GM12878 (cell line): ENCODE data around the gene ZNF566. TPM values are rescaled to one million over a fixed set of nuclear protein-coding genes. Genes with fewer than 3 reads are reported as not detected.

Experiments used
- ATAC-seq: fragments of 200-7000 bp; cut with Tn5 transposase; 3 replicates; pipeline ENCODE4 v1.9.1; 2020; ENCODE audit warnings: mild to moderate bottlenecking, moderate library complexity
- BruUV-seq: library from RNA; stranded (reverse); fragments of 400-500 nt; replicated peaks from 2 replicates; lab custom pipeline; 2021; lab: Mats Ljungman, UMichigan
- CTCF ChIA-PET: fragments of 300-600 bp; sonication (Branson Sonifier 250); formaldehyde crosslinking; extraction: SDS; loops from one replicate; lab custom pipeline; 2021; ENCODE audit warnings: inconsistent platforms; lab: Yijun Ruan, JAX
- POLR2A ChIA-PET: fragments of 350-600 bp; formaldehyde crosslinking; extraction: SDS; loops from one replicate; lab custom pipeline; 2021; ENCODE audit warnings: inconsistent platforms; lab: Charles Lee
- RAD21 ChIA-PET: fragments of 300-600 bp; sonication (Branson Sonifier 250); formaldehyde crosslinking; loops from one replicate; lab custom pipeline; 2023; ENCODE audit warnings: antibody characterized with exemption; ENCODE audit not compliant: unreplicated experiment; lab: Charles Lee
- SMC1A ChIA-PET: fragments of 300-600 bp; sonication (Branson Sonifier 250); formaldehyde crosslinking; loops from one replicate; lab custom pipeline; 2023; ENCODE audit not compliant: unreplicated experiment, uncharacterized antibody; lab: Charles Lee
- DNase-seq: peaks from one replicate; pipeline ENCODE4 v3.0.0-alpha.2; 2011; ENCODE audit warnings: low read depth, low spot score
- FAIRE-seq: peaks from 3 replicates; lab custom pipeline; 2011; peaks lifted over from hg19 to GRCh38; lab: Jason Lieb, UNC
- H2AFZ ChIP-seq: 2 replicates; pipeline ENCODE4 v1.6.0; 2011; ENCODE audit warnings: low read depth, low read length, control low read depth; ENCODE audit not compliant: control insufficient read depth
- H3K27ac ChIP-seq: 2 replicates; pipeline ENCODE4 v1.5.1; 2011; ENCODE audit warnings: control low read depth; ENCODE audit not compliant: control insufficient read depth, insufficient read depth
- H3K27me3 ChIP-seq, 2 experiments: replicated peaks in 1 of 2; 2 replicates each; pipeline versions ENCODE4 v1.6.0 to v1.6.1; 2011; ENCODE audit warnings: low read length in 1 of 2; ENCODE audit not compliant: control insufficient read depth in 2 of 2, insufficient read depth in 2 of 2
- H3K36me3 ChIP-seq, 2 experiments: 2 replicates each; pipeline ENCODE4 v1.5.1; 2011; ENCODE audit warnings: low read length in 1 of 2; ENCODE audit not compliant: control insufficient read depth in 2 of 2, insufficient read depth in 2 of 2
- H3K4me1 ChIP-seq: 2 replicates; pipeline ENCODE4 v1.6.1; 2011; ENCODE audit warnings: mild to moderate bottlenecking, low read length, moderate library complexity, mixed read lengths; ENCODE audit not compliant: control insufficient read depth, insufficient read depth
- H3K4me2 ChIP-seq: 2 replicates; pipeline ENCODE4 v1.6.0; 2011; ENCODE audit warnings: control low read depth; ENCODE audit not compliant: control insufficient read depth, insufficient read depth
- H3K4me3 ChIP-seq: fragments of 200-600 bp; sonication (generic); 2 replicates; pipeline ENCODE4 v1.5.1; 2016
- H3K79me2 ChIP-seq: 2 replicates; pipeline ENCODE4 v1.6.0; 2011; ENCODE audit warnings: low read length; ENCODE audit not compliant: control insufficient read depth, insufficient read depth
- H3K9ac ChIP-seq: 2 replicates; pipeline ENCODE4 v1.8.0; 2011; ENCODE audit warnings: low read length, control low read depth, mixed read lengths; ENCODE audit not compliant: control insufficient read depth, insufficient read depth
- H3K9me3 ChIP-seq: replicated peaks from 3 replicates; pipeline ENCODE4 v1.5.1; 2011; ENCODE audit warnings: mild to moderate bottlenecking, low read length; ENCODE audit not compliant: control insufficient read depth, insufficient read depth
- H4K20me1 ChIP-seq: 2 replicates; pipeline ENCODE4 v1.6.0; 2011; ENCODE audit not compliant: control insufficient read depth, insufficient read depth
- BCL11A ChIP-seq: IDR thresholded peaks from 2 replicates; pipeline ENCODE4 v1.6.1; 2011; ENCODE audit warnings: low read depth, low read length
- CBX5 ChIP-seq: sonication (generic); IDR thresholded peaks from 2 replicates; pipeline ENCODE4 v1.6.1; 2016; ENCODE audit warnings: low read depth, moderate library complexity, mild to moderate bottlenecking, inconsistent platforms
- DPF2 ChIP-seq: fragments of 450-650 bp; IDR thresholded peaks from 2 replicates; pipeline ENCODE4 v1.6.1; 2017; ENCODE audit warnings: mild to moderate bottlenecking
- E2F8 ChIP-seq: fragments of 450-650 bp; IDR thresholded peaks from 2 replicates; pipeline ENCODE4 v1.6.1; 2018; ENCODE audit warnings: mild to moderate bottlenecking, low read depth, moderate library complexity; ENCODE audit not compliant: partially characterized antibody
- EZH2 ChIP-seq: IDR thresholded peaks from 2 replicates; pipeline ENCODE4 v1.6.1; 2012; ENCODE audit warnings: low read depth, mild to moderate bottlenecking, control low read depth, inconsistent platforms, low read length, borderline replicate concordance; ENCODE audit not compliant: control insufficient read depth
- FOS ChIP-seq: IDR thresholded peaks from 3 replicates; pipeline ENCODE4 v1.6.1; 2011; ENCODE audit warnings: borderline replicate concordance; ENCODE audit not compliant: insufficient read length; ENCODE audit errors: extremely low read depth
- NFIC ChIP-seq: IDR thresholded peaks from 2 replicates; pipeline ENCODE4 v1.6.1; 2012; ENCODE audit warnings: low read depth, mild to moderate bottlenecking, inconsistent platforms, low read length, moderate library complexity
- NFXL1 ChIP-seq: fragments of 450-650 bp; IDR thresholded peaks from 2 replicates; pipeline ENCODE4 v1.6.1; 2017; ENCODE audit warnings: antibody characterized with exemption, mild to moderate bottlenecking, borderline replicate concordance
- PAX8 ChIP-seq: fragments of 450-650 bp; IDR thresholded peaks from 2 replicates; pipeline ENCODE4 v1.6.1; 2017; ENCODE audit warnings: mild to moderate bottlenecking, moderate library complexity
- RELB ChIP-seq: fragments of 450-650 bp; IDR thresholded peaks from 2 replicates; pipeline ENCODE4 v1.6.1; 2017; ENCODE audit warnings: low read depth, mild to moderate bottlenecking, moderate library complexity
- SMC3 ChIP-seq: IDR thresholded peaks from 2 replicates; pipeline ENCODE4 v1.6.1; 2011; ENCODE audit warnings: low read length, improper control_type of control experiment, borderline replicate concordance
- SREBF2 ChIP-seq: IDR thresholded peaks from 2 replicates; pipeline ENCODE4 v1.6.1; 2012; ENCODE audit warnings: mild to moderate bottlenecking, low read length
- SUZ12 ChIP-seq: fragments of 200-600 bp; sonication (generic); IDR thresholded peaks from one replicate; pipeline ENCODE4 v1.6.1; 2018; ENCODE audit warnings: antibody characterized with exemption, mild to moderate bottlenecking; ENCODE audit not compliant: unreplicated experiment
- ZZZ3 ChIP-seq: IDR thresholded peaks from 2 replicates; pipeline ENCODE4 v1.6.1; 2011; ENCODE audit warnings: low read depth; ENCODE audit not compliant: control insufficient read depth, insufficient read length
- WGBS: methylation state at CpG from one replicate; pipeline ENCODE4 v1.1.6; 2016; ENCODE audit warnings: low lambda C conversion rate; ENCODE audit not compliant: insufficient replicate concordance, insufficient coverage; ENCODE audit errors: missing lambda C conversion rate; 5-methylcytosine and 5-hydroxymethylcytosine counted together
- in situ Hi-C: fragments of 300-500 bp; cut with MboI; formaldehyde crosslinking; loops from 9 replicates; pipeline ENCODE4 v1.14.3; 2018; ENCODE audit warnings: mixed read lengths
- intact Hi-C: fragments of 100-400 bp; cut with micrococcal nuclease; formaldehyde crosslinking; loops from one replicate; pipeline ENCODE4 v1.14.2; 2022; ENCODE audit not compliant: unreplicated experiment
- polyA plus RNA-seq, 11 experiments: library from polyadenylated mRNA; depleted of rRNA in 4 of 11; unstranded in 6 of 11; stranded (reverse) in 5 of 11; fragments of >200 nt; fragmentation: Nextera tagmentation in 4 of 11; fragmentation: Illumina TruSeq in 1 of 11; extraction: Ambion mirVana in 4 of 11; extraction: Trizol in 1 of 11; gene quantifications; 1 replicate in 1 of 11; 2 replicates in 10 of 11; pipeline versions ENCODE4 v1.2.1 to v1.2.3, GENCODE V29; 2011 to 2016; ENCODE audit warnings: inconsistent platforms in 2 of 11, missing spikeins in 2 of 11, low read depth in 1 of 11
- total RNA-seq, 4 experiments: library from RNA; depleted of rRNA in 3 of 4; stranded (reverse); fragments of >200 nt in 3 of 4; fragmentation: Illumina TruSeq in 1 of 4; extraction: Trizol in 1 of 4; gene quantifications; 2 replicates each; pipeline versions ENCODE4 v1.2.1 to v1.2.3, GENCODE V29; 2013 to 2021

ZNF566 gene
- total and polyA plus RNA-seq, 10 of the 15 experiments (the other 5 are each of a cell fraction or from before 2014, with no cell fraction given) = 2.5 to 5.8 (median 3.9) TPM

- Histone ChIP-seq H3K79me2 (no peaks in the 10 kb centered on the region), H3K9ac (no peak overlapping the region), H4K20me1 (no peaks in the 10 kb centered on the region), H3K9me3 (peaks cover 18% of the 10 kb centered on the region), H3K4me3 (no peak overlapping the region), H2AFZ (no peak overlapping the region), H3K27ac (no peak overlapping the region), H3K4me1 (no peaks in the 10 kb centered on the region), H3K36me3 (peaks cover 2 to 21% of the 10 kb centered on the region in 2 experiments), H3K4me2 (no peak overlapping the region), H3K27me3 (no peaks in the 10 kb centered on the region)
- ChIA-PET POLR2A (no interaction called here), SMC1A (no interaction called here), RAD21 (no interaction called here), CTCF (no interaction called here)
- BruUV-seq = no TSS peak
- TF ChIP-seq RELB = no peak
- TF ChIP-seq E2F8 = no peak
- TF ChIP-seq BCL11A = no peak
- no peak for TF ChIP-seq DPF2
- TF ChIP-seq PAX8 = no peak
- no peak for TF ChIP-seq FOS
- no peak for TF ChIP-seq SREBF2
- no peak for TF ChIP-seq NFXL1
- no peak for TF ChIP-seq EZH2
- TF ChIP-seq CBX5 = no peak
- TF ChIP-seq ZZZ3 = no peak
- no peak for TF ChIP-seq SMC3
- no peak for TF ChIP-seq NFIC
- no peak for TF ChIP-seq SUZ12
- ATAC-seq (no peak), DNase-seq (no peak), FAIRE-seq (no peak)
- in situ Hi-C loops (no loop called here), intact Hi-C loops (no loop called here)
- 81% methylated on average over 2 of the region's 5 CpGs for WGBS
These were observed 79.5 kb downstream of the ZNF566 start for GRCh38 chr19:36409841-36410240.
